ENCODE results near the gene IL3.

Gene IL3

DNA sequence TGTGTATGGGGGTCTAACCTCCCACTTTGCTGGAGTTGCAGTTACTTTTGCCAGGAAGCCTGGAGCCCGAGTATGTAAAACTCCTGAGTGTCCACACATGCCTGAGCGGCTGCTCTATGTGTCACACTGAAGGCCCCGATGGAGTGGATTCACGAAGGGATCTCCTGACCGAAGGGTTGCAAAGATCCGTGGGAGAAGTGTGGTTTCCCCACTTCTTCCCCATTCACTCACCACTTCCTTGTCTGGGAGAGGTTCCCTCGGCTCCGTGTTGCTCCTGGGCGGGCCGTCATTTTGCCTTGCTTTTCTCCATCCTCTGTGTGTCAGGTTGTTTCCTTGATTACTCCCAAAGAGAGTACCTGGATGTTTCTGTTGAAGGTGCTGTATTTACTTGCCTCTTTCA, 16.2 kb upstream of the IL3 start:
- TF ChIP-seq, protein P1, sequence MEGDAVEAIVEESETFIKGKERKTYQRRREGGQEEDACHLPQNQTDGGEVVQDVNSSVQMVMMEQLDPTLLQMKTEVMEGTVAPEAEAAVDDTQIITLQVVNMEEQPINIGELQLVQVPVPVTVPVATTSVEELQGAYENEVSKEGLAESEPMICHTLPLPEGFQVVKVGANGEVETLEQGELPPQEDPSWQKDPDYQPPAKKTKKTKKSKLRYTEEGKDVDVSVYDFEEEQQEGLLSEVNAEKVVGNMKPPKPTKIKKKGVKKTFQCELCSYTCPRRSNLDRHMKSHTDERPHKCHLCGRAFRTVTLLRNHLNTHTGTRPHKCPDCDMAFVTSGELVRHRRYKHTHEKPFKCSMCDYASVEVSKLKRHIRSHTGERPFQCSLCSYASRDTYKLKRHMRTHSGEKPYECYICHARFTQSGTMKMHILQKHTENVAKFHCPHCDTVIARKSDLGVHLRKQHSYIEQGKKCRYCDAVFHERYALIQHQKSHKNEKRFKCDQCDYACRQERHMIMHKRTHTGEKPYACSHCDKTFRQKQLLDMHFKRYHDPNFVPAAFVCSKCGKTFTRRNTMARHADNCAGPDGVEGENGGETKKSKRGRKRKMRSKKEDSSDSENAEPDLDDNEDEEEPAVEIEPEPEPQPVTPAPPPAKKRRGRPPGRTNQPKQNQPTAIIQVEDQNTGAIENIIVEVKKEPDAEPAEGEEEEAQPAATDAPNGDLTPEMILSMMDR (IDR thresholded peaks at IDR 0.05; ENCODE audit: borderline replicate concordance, insufficient read depth, low read depth, low read length), result no peak

GRCh38 chr5:132046880-132047299, 13.6 kb upstream of the IL3 start:
- TF ChIP-seq, protein P1 (IDR thresholded peaks at IDR 0.05; ENCODE audit: borderline replicate concordance, insufficient read depth, low read depth, low read length), result no peak
- no peak overlapping the region for H3K4me3 ChIP-seq (ENCODE audit: low read depth, low read length)

More for the DNA sequence above, 16.2 kb upstream of the IL3 start:
- no peak overlapping the region for H3K4me3 ChIP-seq (ENCODE audit: low read depth, low read length)

DNA sequence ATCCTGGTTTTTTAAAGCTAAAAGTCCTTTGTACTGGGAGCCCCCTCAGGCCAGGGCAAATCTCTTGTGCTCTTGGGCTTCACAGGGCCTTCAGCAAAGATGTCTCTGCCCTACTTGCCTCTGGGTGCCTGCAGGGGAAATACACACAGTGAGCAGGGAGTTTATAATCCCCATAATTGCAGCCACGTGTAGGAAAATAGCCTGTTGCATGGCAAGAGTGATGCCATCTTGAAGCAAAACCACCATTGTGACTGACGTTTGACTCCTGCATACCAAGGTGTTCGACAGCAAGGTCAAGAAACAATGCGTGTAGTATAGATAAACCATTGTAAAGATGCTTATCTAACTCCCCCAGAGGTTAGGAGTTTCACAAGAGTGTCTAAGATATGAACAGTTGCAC, 11.4 kb upstream of the IL3 start:
- TF ChIP-seq, protein P1 (IDR thresholded peaks at IDR 0.05; ENCODE audit: borderline replicate concordance, insufficient read depth, low read depth, low read length), result no peak
- H3K4me3 ChIP-seq (ENCODE audit: low read depth, low read length), result no peak overlapping the region

- TF ChIP-seq, protein P1 (IDR thresholded peaks at IDR 0.05; ENCODE audit: borderline replicate concordance, insufficient read depth, low read depth, low read length), result no peak
- H3K4me3 ChIP-seq (ENCODE audit: low read depth, low read length), result no peak overlapping the region
Measured at GRCh38 chr5:132049559-132049958, 10.9 kb upstream of the IL3 start.

DNA sequence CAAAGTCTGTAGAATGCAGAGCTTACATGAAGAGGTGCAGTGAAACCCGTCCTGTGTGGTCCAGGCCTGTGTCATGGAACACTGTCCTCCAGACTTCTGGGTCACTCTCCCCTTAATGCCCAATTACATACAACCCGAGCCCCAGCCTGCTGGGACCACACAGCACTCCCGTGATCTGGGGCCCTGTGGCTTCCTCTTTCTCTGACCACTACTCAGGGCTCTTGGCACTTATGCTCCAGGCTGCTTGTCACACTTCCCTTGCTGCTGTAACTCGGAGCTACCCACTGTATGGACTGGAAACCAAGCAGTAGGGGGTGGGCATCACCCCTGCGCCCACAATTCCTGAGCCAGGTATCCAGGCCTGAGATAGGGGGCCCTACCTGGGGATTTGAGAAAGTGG, 10.3 kb upstream of the IL3 start:
- TF ChIP-seq, protein P1 (IDR thresholded peaks at IDR 0.05; ENCODE audit: borderline replicate concordance, insufficient read depth, low read depth, low read length), result no peak
- no peak overlapping the region for H3K4me3 ChIP-seq (ENCODE audit: low read depth, low read length)

DNA sequence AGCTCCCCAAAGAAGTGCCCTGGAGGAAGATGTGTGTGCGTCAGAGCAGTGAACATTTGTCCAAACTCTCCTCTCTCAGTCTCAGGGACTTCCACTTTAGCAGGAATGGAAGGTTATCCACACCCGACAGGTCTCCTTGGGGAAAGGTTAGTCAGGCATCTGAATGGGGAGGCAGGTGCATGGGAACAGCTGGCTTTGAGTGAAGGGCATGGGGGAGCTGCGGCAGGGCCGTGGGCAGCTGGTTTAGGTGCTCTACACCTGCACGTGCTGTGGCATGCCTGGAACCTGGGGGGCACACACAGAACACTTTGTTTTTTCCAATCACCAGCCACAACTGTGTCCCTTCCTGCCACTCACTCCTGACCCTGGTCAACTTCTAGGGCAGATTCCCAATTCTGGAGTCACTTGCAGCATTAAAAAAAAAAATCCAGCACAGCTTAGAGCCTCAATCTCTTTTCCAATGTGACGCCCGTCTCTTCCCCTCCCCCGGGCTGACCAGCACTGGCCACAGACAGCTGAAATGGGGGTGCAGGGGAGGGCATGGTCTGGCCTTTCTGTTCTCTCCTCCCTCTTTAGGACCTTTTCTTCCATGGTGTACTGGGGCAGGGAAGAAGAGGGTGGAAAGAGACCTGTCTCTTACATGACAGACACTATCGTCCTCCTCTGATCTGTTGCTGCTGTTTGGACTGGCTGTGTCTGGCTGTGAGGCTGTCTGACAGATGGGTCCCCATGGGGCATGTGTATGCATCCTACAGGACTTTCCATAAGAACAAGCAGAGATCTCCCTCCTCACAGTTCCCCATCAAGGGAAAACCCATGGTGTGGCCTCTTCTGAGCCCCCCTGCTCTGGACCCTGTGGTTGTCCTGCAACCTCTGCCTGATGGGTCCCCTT, 9.5 kb upstream of the IL3 start:
- no peak overlapping the region for H3K4me3 ChIP-seq (ENCODE audit: low read depth, low read length)
- TF ChIP-seq, protein P1 (IDR thresholded peaks at IDR 0.05; ENCODE audit: borderline replicate concordance, insufficient read depth, low read depth, low read length), result no peak

DNA sequence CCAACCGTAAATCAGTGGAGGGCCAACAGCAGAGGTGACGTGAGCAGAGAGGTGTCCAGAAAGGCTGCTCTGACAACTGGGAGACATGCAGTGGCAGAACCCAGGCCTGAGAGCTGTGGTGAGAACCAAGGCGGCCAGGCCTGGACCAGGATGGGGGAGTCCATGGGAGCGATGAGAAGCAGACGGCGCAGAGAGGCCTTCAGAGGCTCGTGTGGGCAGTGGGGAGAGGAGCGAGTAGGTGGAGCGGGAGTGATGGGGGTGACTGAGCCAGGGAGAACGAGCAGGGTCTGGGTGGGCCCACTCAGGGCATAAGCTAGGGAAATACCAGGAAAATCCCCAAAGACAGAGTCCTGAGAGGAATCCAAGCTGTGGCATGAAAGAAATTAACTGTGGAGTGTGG, 7.9 kb upstream of the IL3 start:
- TF ChIP-seq, protein P1 (IDR thresholded peaks at IDR 0.05; ENCODE audit: borderline replicate concordance, insufficient read depth, low read depth, low read length), result no peak
- no peak overlapping the region for H3K4me3 ChIP-seq (ENCODE audit: low read depth, low read length)
